Right renal cortex interstitium (tissue), 3 donors: ENCODE data around the gene SFPQ. TPM values are rescaled to one million over a fixed set of nuclear protein-coding genes. Genes with fewer than 3 reads are reported as not detected.
"Not testable (repeated sequence)": the region's sequence is repeated elsewhere in the genome, so short reads cannot be mapped to it uniquely, and the experiment has no call there.

ENCODE experiments used
- DNase-seq, 3 donors: peaks; one replicate each; pipeline ENCODE4 v3.0.0-alpha.2; 2013; ENCODE audit warnings: low read depth in 3 of 3, low spot score in 2 of 3
- polyA plus RNA-seq, 3 donors: library from polyadenylated mRNA; unstranded; fragments of 120-200 nt; gene quantifications; one replicate each; pipeline ENCODE4 v1.2.1, GENCODE V29; 2013; ENCODE audit not compliant: insufficient read length in 3 of 3

The SFPQ gene
- polyA plus RNA-seq, 3 donors, result 674 to 746 (median 720) TPM

- DNase-seq, result not testable (repeated sequence)
These were observed 46.9 kb downstream of the SFPQ start for GRCh38 chr1:35145892-35146549.

GRCh38 chr1:35143737-35144508 lies 49.0 kb downstream of the SFPQ start:
- DNase-seq, result no peak

GRCh38 chr1:35142728-35143127 lies 50.2 kb downstream of the SFPQ start:
- not testable (repeated sequence) for DNase-seq

- not testable (repeated sequence) for DNase-seq
These were observed 50.7 kb downstream of the SFPQ start for GRCh38 chr1:35142294-35142693.

GRCh38 chr1:35137590-35137989 lies 55.4 kb downstream of the SFPQ start:
- not testable (repeated sequence) for DNase-seq

- no peak for DNase-seq
These were observed 56.2 kb downstream of the SFPQ start for GRCh38 chr1:35136780-35137179.

Other genes starting within 250 kb of the SFPQ start
- gene TMEM35B, start 207.8 kb downstream of the SFPQ start, polyA plus RNA-seq, result 10 to 100 TPM; 31.8 to 33.1 (median 33.0) TPM
- 10 to 100 TPM; 16.7 to 19.3 (median 16.7) TPM for gene ZMYM6, start 161.2 kb downstream of the SFPQ start, polyA plus RNA-seq
- gene ZMYM1, start 113.8 kb downstream of the SFPQ start, polyA plus RNA-seq, result 10 to 100 TPM; 16.2 to 17.9 (median 16.5) TPM
- gene ZMYM4, start 75.6 kb upstream of the SFPQ start, polyA plus RNA-seq, result 10 to 100 TPM; 73.6 to 77.6 (median 76.9) TPM